Transverse colon (tissue), 4 donors: ENCODE results near the gene NCF2.

Experiments
- CTCF ChIP-seq, 5 experiments: fragments of 200-600 bp in 3 of 5; fragments of 450-650 bp in 2 of 5; sonication (generic) in 3 of 5; IDR thresholded peaks; 1 replicate in 2 of 5; 2 replicates in 3 of 5; pipeline ENCODE4 v1.5.1; 2016 to 2017; ENCODE audit warnings: antibody characterized with exemption in 5 of 5, inconsistent platforms in 3 of 5, mild to moderate bottlenecking in 2 of 5, moderate library complexity in 1 of 5
- EP300 ChIP-seq: sonication (generic); formaldehyde crosslinking; IDR thresholded peaks from one replicate; pipeline ENCODE4 v1.6.1; 2017; ENCODE audit warnings: antibody characterized with exemption, low read depth
- POLR2AphosphoS5 ChIP-seq, 3 donors: sonication (generic); formaldehyde crosslinking; IDR thresholded peaks; one replicate each; pipeline ENCODE4 v1.6.1; 2016; ENCODE audit warnings: antibody characterized with exemption in 3 of 3

- TF ChIP-seq EP300 (no peak), POLR2AphosphoS5 (IDR thresholded peaks at IDR 0.05) (no peak), CTCF (IDR thresholded peaks at IDR 0.05) (no peak)
These were observed 17.2 kb upstream of the NCF2 start for GRCh38 chr1:183607322-183607980.
